Choroid plexus epithelial cell (primary cell): ENCODE measurements around the gene TOMM40.

Experiments
- DNase-seq: peaks from one replicate; pipeline ENCODE4 v3.0.0-alpha.2; 2010; ENCODE audit warnings: low read depth
- H3K4me3 ChIP-seq: 2 replicates; pipeline ENCODE4 v1.5.1; 2011; ENCODE audit warnings: low read depth, mild to moderate bottlenecking, control low read depth, low read length, moderate library complexity
- CTCF ChIP-seq: conservative IDR thresholded peaks from 2 replicates; pipeline ENCODE4 v1.5.1; 2011; ENCODE audit warnings: low read depth, mild to moderate bottlenecking, control low read depth, inconsistent platforms, low read length, moderate library complexity

Gene TOMM40

GRCh38 chr19:44897835-44898234 lies 6.8 kb downstream of the TOMM40 start:
- H3K4me3 ChIP-seq: no peak overlapping the region
- no peak for DNase-seq
- no peak for TF ChIP-seq CTCF

- no peak for TF ChIP-seq CTCF
- no peak for DNase-seq
- H3K4me3 ChIP-seq: no peak overlapping the region
Measured at GRCh38 chr19:44900328-44901244, 9.5 kb downstream of the TOMM40 start.

- no peak overlapping the region for H3K4me3 ChIP-seq
- no peak for TF ChIP-seq CTCF
- no peak for DNase-seq
Measured at GRCh38 chr19:44903216-44903601, 12.2 kb downstream of the TOMM40 start.

GRCh38 chr19:44903602-44904425 lies 12.8 kb downstream of the TOMM40 start:
- no peak overlapping the region for H3K4me3 ChIP-seq
- peak; percentile 96 for TF ChIP-seq CTCF
- peak; percentile 75 for DNase-seq

- TF ChIP-seq CTCF: peak; percentile 43
- no peak for DNase-seq
- H3K4me3 ChIP-seq: no peak overlapping the region
Measured at GRCh38 chr19:44904426-44904994, 13.5 kb downstream of the TOMM40 start.

GRCh38 chr19:44905437-44906160 lies 14.5 kb downstream of the TOMM40 start, which contains the start of gene APOE:
TSS of gene APOE (plus strand) at chr19:44905796. CDS start at chr19:44906625, 829 bp downstream.
- H3K4me3 ChIP-seq: peak within 1 kb of the TSS; percentile 66
- DNase-seq: peak; percentile 45
- TF ChIP-seq CTCF: no peak
